Superior temporal gyrus (tissue), 1 donor: Measurements from ENCODE around the gene OPN1MW2.
"Not testable (repeated sequence)": the region's sequence is repeated elsewhere in the genome, so short reads cannot be mapped to it uniquely, and the experiment has no call there.

ENCODE experiments used
- DNase-seq: peaks from one replicate; pipeline ENCODE4 v3.0.0-alpha.2; 2016; ENCODE audit errors: extremely low spot score

OPN1MW2 gene

GRCh38 chrX:154219456-154219855 is at the start of gene OPN1MW2:
OPN1MW2 (plus strand) TSS chrX:154219756; CDS start chrX:154219816, 60 bp downstream.
- DNase-seq = not testable (repeated sequence)

GRCh38 chrX:154172535-154172943 is 47.0 kb upstream of the OPN1MW2 start:
- not testable (repeated sequence) for DNase-seq

GRCh38 chrX:154174356-154174755 is 45.2 kb upstream of the OPN1MW2 start:
- not testable (repeated sequence) for DNase-seq

- not testable (repeated sequence) for DNase-seq
Observed at GRCh38 chrX:154182296-154182695, 37.3 kb upstream of the OPN1MW2 start, which contains the start of gene OPN1MW. OPN1MW (plus strand) TSS chrX:154182596; CDS start chrX:154182678, 82 bp downstream.

GRCh38 chrX:154183794-154184193 is 35.8 kb upstream of the OPN1MW2 start:
- not testable (repeated sequence) for DNase-seq

GRCh38 chrX:154192846-154193245 is 26.7 kb upstream of the OPN1MW2 start:
- DNase-seq = not testable (repeated sequence)

- not testable (repeated sequence) for DNase-seq
Observed at GRCh38 chrX:154194316-154194715, 25.2 kb upstream of the OPN1MW2 start.

GRCh38 chrX:154196466-154196865 is 23.1 kb upstream of the OPN1MW2 start:
- not testable (repeated sequence) for DNase-seq

- not testable (repeated sequence) for DNase-seq
Observed at GRCh38 chrX:154209670-154210418, 9.7 kb upstream of the OPN1MW2 start.

- not testable (repeated sequence) for DNase-seq
Observed at GRCh38 chrX:154211057-154211456, 8.5 kb upstream of the OPN1MW2 start.

- not testable (repeated sequence) for DNase-seq
Observed at GRCh38 chrX:154211499-154211898, 8.1 kb upstream of the OPN1MW2 start.

- not testable (repeated sequence) for DNase-seq
Observed at GRCh38 chrX:154225292-154225691, 5.7 kb downstream of the OPN1MW2 start.

- not testable (repeated sequence) for DNase-seq
Observed at GRCh38 chrX:154226706-154227105, 7.2 kb downstream of the OPN1MW2 start.

- not testable (repeated sequence) for DNase-seq
Observed at GRCh38 chrX:154231443-154231842, 11.9 kb downstream of the OPN1MW2 start.

GRCh38 chrX:154233620-154234019 is 14.1 kb downstream of the OPN1MW2 start:
- DNase-seq = not testable (repeated sequence)

- DNase-seq = not testable (repeated sequence)
Observed at GRCh38 chrX:154238939-154239559, 19.5 kb downstream of the OPN1MW2 start.

GRCh38 chrX:154239982-154240503 is 20.5 kb downstream of the OPN1MW2 start:
- DNase-seq = not testable (repeated sequence)

- not testable (repeated sequence) for DNase-seq
Observed at GRCh38 chrX:154247377-154248045, 28.0 kb downstream of the OPN1MW2 start.

- DNase-seq = not testable (repeated sequence)
Observed at GRCh38 chrX:154248076-154248475, 28.5 kb downstream of the OPN1MW2 start.

GRCh38 chrX:154257282-154257681 is 37.7 kb downstream of the OPN1MW2 start, which contains the start of gene OPN1MW3:
OPN1MW3 (plus strand) TSS chrX:154257582; CDS start chrX:154257620, 38 bp downstream.
- not testable (repeated sequence) for DNase-seq

- DNase-seq = not testable (repeated sequence)
Observed at GRCh38 chrX:154258711-154259110, 39.2 kb downstream of the OPN1MW2 start.

GRCh38 chrX:154263072-154263471 is 43.5 kb downstream of the OPN1MW2 start:
- not testable (repeated sequence) for DNase-seq
